PC-9 (cell line): ENCODE results near the gene SENP8. TPM values are rescaled to one million over a fixed set of nuclear protein-coding genes. Genes with fewer than 3 reads are reported as not detected.

Experiments used
- BruUV-seq: library from RNA; stranded (reverse); fragments of 400-500 nt; replicated peaks from 2 replicates; lab custom pipeline; 2021; lab: Mats Ljungman, UMichigan
- CTCF ChIA-PET: fragments of 300-600 bp; sonication (Branson Sonifier 250); formaldehyde crosslinking; loops from one replicate; lab custom pipeline; 2022; ENCODE audit warnings: antibody characterized with exemption; lab: Charles Lee
- POLR2A ChIA-PET: fragments of 300-600 bp; sonication (Branson Sonifier 250); formaldehyde crosslinking; loops from one replicate; lab custom pipeline; 2022; ENCODE audit warnings: antibody characterized with exemption; ENCODE audit not compliant: unreplicated experiment; lab: Charles Lee
- DNase-seq, 2 experiments: peaks; one replicate each; pipeline versions ENCODE4 v3.0.0 to v3.0.0-alpha.2; 2015 to 2022; ENCODE audit warnings: mixed read lengths in 1 of 2
- H2AFZ ChIP-seq: fragments of 200-600 bp; sonication (generic); 2 replicates; pipeline ENCODE4 v1.8.1; 2017; ENCODE audit warnings: antibody characterized with exemption
- H3F3A ChIP-seq: fragments of 200-600 bp; sonication (generic); 2 replicates; pipeline ENCODE4 v1.8.1; 2017; ENCODE audit warnings: antibody characterized with exemption, mild to moderate bottlenecking, low read depth; ENCODE audit not compliant: insufficient read depth
- H3K27ac ChIP-seq: fragments of 200-600 bp; sonication (generic); 2 replicates; pipeline ENCODE4 v1.6.1; 2016; ENCODE audit warnings: mixed run types
- H3K27me3 ChIP-seq: fragments of 200-600 bp; sonication (generic); 2 replicates; pipeline ENCODE4 v1.6.1; 2016; ENCODE audit warnings: low read depth, mixed run types; ENCODE audit not compliant: insufficient read depth
- H3K36me3 ChIP-seq: fragments of 200-600 bp; sonication (generic); 2 replicates; pipeline ENCODE4 v1.6.1; 2016; ENCODE audit warnings: low read depth, mixed run types
- H3K4me1 ChIP-seq: fragments of 200-600 bp; sonication (generic); replicated peaks from 2 replicates; pipeline ENCODE4 v1.6.1; 2016; ENCODE audit warnings: mixed run types; ENCODE audit not compliant: insufficient read depth
- H3K4me2 ChIP-seq: fragments of 200-600 bp; sonication (generic); 2 replicates; pipeline ENCODE4 v1.6.1; 2017; ENCODE audit warnings: mixed run types
- H3K4me3 ChIP-seq: fragments of 200-600 bp; sonication (generic); 2 replicates; pipeline ENCODE4 v1.6.1; 2016; ENCODE audit warnings: mixed run types
- H3K79me2 ChIP-seq: fragments of 200-600 bp; sonication (generic); 2 replicates; pipeline ENCODE4 v1.6.1; 2017; ENCODE audit warnings: low read depth, mixed run types
- H3K9me2 ChIP-seq: fragments of 200-600 bp; sonication (generic); 2 replicates; pipeline ENCODE4 v1.8.1; 2017; ENCODE audit warnings: mild to moderate bottlenecking; ENCODE audit not compliant: insufficient read depth
- H3K9me3 ChIP-seq: fragments of 200-600 bp; sonication (generic); 2 replicates; pipeline ENCODE4 v1.8.1; 2016; ENCODE audit warnings: low read depth; ENCODE audit not compliant: insufficient read depth
- H4K20me1 ChIP-seq: fragments of 200-600 bp; sonication (generic); 2 replicates; pipeline ENCODE4 v1.8.1; 2017; ENCODE audit not compliant: insufficient read depth
- EZH2 ChIP-seq: fragments of 200-600 bp; sonication (generic); IDR thresholded peaks from 2 replicates; pipeline ENCODE4 v1.8.0; 2017; ENCODE audit warnings: antibody characterized with exemption, low read depth
- intact Hi-C: fragments of 100-400 bp; cut with micrococcal nuclease; formaldehyde crosslinking; loops from one replicate; pipeline ENCODE4 v1.10.0; 2022; ENCODE audit not compliant: unreplicated experiment
- total RNA-seq: library from RNA; stranded (reverse); gene quantifications from 2 replicates; pipeline ENCODE4 v1.2.3, GENCODE V29; 2021
- TF ChIP-seq, protein P1 (sequence below): fragments of 200-600 bp; sonication (generic); conservative IDR thresholded peaks from 2 replicates; pipeline ENCODE4 v1.6.1; 2017; ENCODE audit warnings: mixed run types, antibody characterized with exemption, mild to moderate bottlenecking, moderate library complexity

SENP8 gene
- total RNA-seq, 1 experiment from 2014 or later: 3.8 TPM

DNA sequence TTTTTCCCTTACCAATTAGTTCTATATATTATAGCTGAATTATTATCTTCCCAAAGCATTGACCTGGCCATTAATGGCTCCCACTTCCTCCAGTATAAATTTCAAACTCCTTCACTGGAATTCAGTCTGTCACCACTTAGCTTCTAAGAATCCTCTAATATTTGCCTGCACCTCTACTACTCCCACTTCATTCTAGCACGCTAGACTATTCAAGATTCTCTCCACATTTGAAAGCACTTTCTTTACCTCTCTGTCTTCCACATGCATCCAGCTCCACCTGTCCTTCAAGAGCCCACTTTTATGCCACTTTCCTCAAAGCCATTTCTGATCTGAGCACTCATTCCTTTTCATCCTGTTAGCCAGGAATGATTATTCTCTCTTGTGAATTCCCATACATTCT is 15.0 kb downstream of the SENP8 start:
- Histone ChIP-seq H2AFZ (no peak overlapping the region), H3K36me3 (no peaks in the 10 kb centered on the region), H3K27ac (no peak overlapping the region), H4K20me1 (no peaks in the 10 kb centered on the region), H3K4me1 (no peaks in the 10 kb centered on the region), H3K79me2 (no peaks in the 10 kb centered on the region), H3K9me2 (no peaks in the 10 kb centered on the region), H3F3A (no peaks in the 10 kb centered on the region), H3K4me3 (no peak overlapping the region), H3K4me2 (no peak overlapping the region), H3K27me3 (no peaks in the 10 kb centered on the region), H3K9me3 (no peaks in the 10 kb centered on the region)
- no peak for TF ChIP-seq EZH2
- TF ChIP-seq, protein P1, sequence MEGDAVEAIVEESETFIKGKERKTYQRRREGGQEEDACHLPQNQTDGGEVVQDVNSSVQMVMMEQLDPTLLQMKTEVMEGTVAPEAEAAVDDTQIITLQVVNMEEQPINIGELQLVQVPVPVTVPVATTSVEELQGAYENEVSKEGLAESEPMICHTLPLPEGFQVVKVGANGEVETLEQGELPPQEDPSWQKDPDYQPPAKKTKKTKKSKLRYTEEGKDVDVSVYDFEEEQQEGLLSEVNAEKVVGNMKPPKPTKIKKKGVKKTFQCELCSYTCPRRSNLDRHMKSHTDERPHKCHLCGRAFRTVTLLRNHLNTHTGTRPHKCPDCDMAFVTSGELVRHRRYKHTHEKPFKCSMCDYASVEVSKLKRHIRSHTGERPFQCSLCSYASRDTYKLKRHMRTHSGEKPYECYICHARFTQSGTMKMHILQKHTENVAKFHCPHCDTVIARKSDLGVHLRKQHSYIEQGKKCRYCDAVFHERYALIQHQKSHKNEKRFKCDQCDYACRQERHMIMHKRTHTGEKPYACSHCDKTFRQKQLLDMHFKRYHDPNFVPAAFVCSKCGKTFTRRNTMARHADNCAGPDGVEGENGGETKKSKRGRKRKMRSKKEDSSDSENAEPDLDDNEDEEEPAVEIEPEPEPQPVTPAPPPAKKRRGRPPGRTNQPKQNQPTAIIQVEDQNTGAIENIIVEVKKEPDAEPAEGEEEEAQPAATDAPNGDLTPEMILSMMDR: no peak
- no TSS peak for BruUV-seq
- no peak for DNase-seq
- POLR2A ChIA-PET: interaction anchor here (0.6 kb wide), 1 partner anchor 1131 kb away, joined by 3 read pairs; no protein-coding TSS in a partner anchor
- CTCF ChIA-PET: no interaction called here
- intact Hi-C loops: no loop called here

DNA sequence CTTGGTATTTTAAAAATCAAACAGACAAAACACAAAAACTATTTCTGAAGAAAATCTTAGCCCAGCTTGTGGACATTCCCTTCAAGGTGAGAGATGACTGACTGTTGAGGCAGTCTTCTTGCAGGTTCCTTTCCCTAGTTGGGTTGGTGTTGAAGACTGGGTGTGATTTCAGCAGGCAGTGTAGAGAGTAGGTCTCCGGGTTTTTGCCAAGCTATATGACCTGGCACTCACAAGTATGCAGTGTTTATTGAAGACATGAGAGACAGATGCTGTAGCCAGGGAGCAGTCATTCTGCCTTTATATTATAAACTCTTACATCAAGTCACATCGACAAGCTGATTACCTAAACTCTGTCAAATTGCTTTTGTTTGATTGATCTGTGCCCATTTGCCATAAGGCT is 17.5 kb downstream of the SENP8 start:
- H3K4me2 ChIP-seq: no peak overlapping the region
- ChIA-PET POLR2A (no interaction called here), CTCF (no interaction called here)
- intact Hi-C loops: no loop called here
- H2AFZ ChIP-seq: no peak overlapping the region
- H3K79me2 ChIP-seq: no peaks in the 10 kb centered on the region
- H3F3A ChIP-seq: no peaks in the 10 kb centered on the region
- H3K36me3 ChIP-seq: no peaks in the 10 kb centered on the region
- H3K27me3 ChIP-seq: no peaks in the 10 kb centered on the region
- no peak for DNase-seq
- BruUV-seq: no TSS peak
- no peak overlapping the region for H3K27ac ChIP-seq
- no peaks in the 10 kb centered on the region for H4K20me1 ChIP-seq
- no peak overlapping the region for H3K4me3 ChIP-seq
- TF ChIP-seq, protein P1: no peak
- TF ChIP-seq EZH2: no peak
- H3K9me3 ChIP-seq: no peaks in the 10 kb centered on the region
- no peaks in the 10 kb centered on the region for H3K9me2 ChIP-seq
- H3K4me1 ChIP-seq: no peaks in the 10 kb centered on the region

DNA sequence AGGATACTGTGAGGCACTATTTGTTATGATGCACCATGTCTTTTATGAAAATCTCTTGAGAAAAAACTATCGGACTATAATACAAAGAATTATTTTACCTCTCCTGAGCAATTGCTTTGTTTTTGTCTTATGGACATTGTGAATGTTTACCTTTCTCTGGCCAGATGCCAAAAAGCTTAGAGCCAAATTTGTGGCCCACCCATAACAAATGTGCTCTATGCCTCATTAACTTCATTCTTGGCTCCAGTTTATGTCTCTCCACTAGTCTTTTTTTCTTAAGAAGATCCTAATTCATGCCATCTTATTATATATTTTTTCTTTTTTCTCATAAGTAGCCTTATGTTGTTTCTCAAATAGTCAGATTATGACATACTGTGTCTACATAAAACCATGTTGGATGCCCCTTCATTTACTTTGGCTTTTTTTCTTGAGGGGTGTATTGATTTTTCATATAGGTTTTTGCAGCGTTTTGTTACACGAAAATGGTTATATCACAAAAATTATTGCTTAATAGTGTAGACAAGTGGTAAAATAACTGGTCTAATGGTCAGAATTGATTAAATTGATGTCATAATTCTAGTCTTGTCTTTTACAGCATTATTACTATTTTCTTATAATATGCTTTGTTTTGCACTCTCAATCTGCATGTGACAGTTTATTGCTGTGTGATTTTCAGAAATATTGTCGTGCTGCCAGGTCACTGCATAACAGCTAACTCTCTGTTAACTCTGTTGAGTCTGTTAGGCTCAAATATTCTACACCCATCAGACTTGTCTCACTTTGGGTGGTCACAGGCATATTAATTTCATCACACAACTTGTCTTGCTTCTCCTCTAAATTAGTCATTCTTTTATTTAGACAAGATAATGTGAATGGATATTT is 18.2 kb downstream of the SENP8 start:
- Histone ChIP-seq H3F3A (no peaks in the 10 kb centered on the region), H2AFZ (no peak overlapping the region), H3K9me2 (no peaks in the 10 kb centered on the region), H3K4me2 (no peak overlapping the region), H3K79me2 (no peaks in the 10 kb centered on the region), H3K27ac (no peak overlapping the region), H3K36me3 (no peaks in the 10 kb centered on the region), H3K4me3 (no peak overlapping the region), H3K9me3 (no peaks in the 10 kb centered on the region), H3K4me1 (no peaks in the 10 kb centered on the region), H3K27me3 (no peaks in the 10 kb centered on the region), H4K20me1 (no peaks in the 10 kb centered on the region)
- intact Hi-C loops: no loop called here
- POLR2A ChIA-PET: no interaction called here
- no TSS peak for BruUV-seq
- DNase-seq: no peak
- CTCF ChIA-PET: no interaction called here
- TF ChIP-seq EZH2: no peak
- TF ChIP-seq, protein P1: no peak
